ENCODE measurements around the gene BCL2L11. TPM values are rescaled to one million over a fixed set of nuclear protein-coding genes. Genes with fewer than 3 reads are reported as not detected.

BCL2L11 gene
- total and polyA plus RNA-seq, 10 of the 15 experiments (the other 5 are each of a cell fraction or from before 2014, with no cell fraction given): 0.29 to 10.1 (median 1.1) TPM

DNA sequence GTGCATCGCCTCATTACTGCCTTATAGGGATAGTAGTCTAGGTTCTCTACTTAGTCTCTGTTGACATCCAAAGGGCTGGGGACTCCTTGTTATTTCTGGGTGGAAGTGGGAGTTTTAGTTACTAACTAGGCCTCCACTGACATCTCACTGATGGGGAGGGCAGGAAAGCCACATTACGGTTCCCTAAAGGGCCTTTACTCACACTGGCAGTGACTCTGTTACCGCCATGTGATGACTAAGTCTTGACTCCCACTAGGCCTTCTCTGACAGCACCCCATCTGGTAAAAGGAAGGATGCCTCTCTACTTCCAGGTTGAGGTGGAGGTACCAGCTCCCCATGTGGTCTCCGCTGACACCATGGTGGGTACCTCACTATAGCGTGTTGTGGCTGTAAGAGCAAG lies 14.0 kb upstream of the BCL2L11 start:
- FAIRE-seq (no peak), ATAC-seq (no peak), DNase-seq (ENCODE audit: low read depth, low spot score) (no peak)
- no peaks in the 10 kb centered on the region for H3K36me3 ChIP-seq (ENCODE audit: control insufficient read depth in 2 of 2, insufficient read depth in 2 of 2, low read length in 1 of 2)
- H3K4me2 ChIP-seq (ENCODE audit: control insufficient read depth, insufficient read depth): no peak overlapping the region
- ChIA-PET SMC1A (ENCODE audit: uncharacterized antibody, unreplicated experiment) (no interaction called here), CTCF (no interaction called here), RAD21 (ENCODE audit: unreplicated experiment) (no interaction called here), POLR2A (no interaction called here)
- H3K9ac ChIP-seq (ENCODE audit: control insufficient read depth, insufficient read depth, low read length): no peak overlapping the region
- 0 out of 2 replicates have a peak, but pooled peaks cover 3% of the 10 kb centered on the region for H4K20me1 ChIP-seq (ENCODE audit: control insufficient read depth, insufficient read depth)
- H3K4me1 ChIP-seq (ENCODE audit: control insufficient read depth, insufficient read depth, low read length): no peaks in the 10 kb centered on the region
- TF ChIP-seq PAX5 (IDR thresholded peaks at IDR 0.05; ENCODE audit: borderline replicate concordance, low read depth, low read length) (no peak), SMARCA5 (IDR thresholded peaks at IDR 0.05) (no peak), SIN3A (IDR thresholded peaks at IDR 0.05; ENCODE audit: low read depth, low read length) (no peak), ETV6 (conservative IDR thresholded peaks at IDR 0.05 in 1 of 2, IDR thresholded peaks at IDR 0.05 in 1 of 2; ENCODE audit: borderline replicate concordance in 1 of 2, low read depth in 1 of 2) (no peak), HDAC2 (IDR thresholded peaks at IDR 0.05) (no peak), KAT2A (conservative IDR thresholded peaks at IDR 0.05; ENCODE audit: control insufficient read depth, low read depth, low read length) (no peak), CHD2 (IDR thresholded peaks at IDR 0.05; ENCODE audit: borderline replicate concordance, low read depth, low read length) (no peak), PML (IDR thresholded peaks at IDR 0.05; ENCODE audit: low read length) (no peak)
- TF ChIP-seq, protein P1, sequence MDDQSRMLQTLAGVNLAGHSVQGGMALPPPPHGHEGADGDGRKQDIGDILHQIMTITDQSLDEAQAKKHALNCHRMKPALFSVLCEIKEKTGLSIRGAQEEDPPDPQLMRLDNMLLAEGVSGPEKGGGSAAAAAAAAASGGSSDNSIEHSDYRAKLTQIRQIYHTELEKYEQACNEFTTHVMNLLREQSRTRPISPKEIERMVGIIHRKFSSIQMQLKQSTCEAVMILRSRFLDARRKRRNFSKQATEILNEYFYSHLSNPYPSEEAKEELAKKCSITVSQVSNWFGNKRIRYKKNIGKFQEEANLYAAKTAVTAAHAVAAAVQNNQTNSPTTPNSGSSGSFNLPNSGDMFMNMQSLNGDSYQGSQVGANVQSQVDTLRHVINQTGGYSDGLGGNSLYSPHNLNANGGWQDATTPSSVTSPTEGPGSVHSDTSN (IDR thresholded peaks at IDR 0.05; ENCODE audit: insufficient replicate concordance, low read depth, low read length): no peak
- peaks cover 0 to 5% of the 10 kb centered on the region in 2 experiments; a peak in 3 of 4 replicates for H3K27me3 ChIP-seq (replicated peaks in 1 of 2; ENCODE audit: control insufficient read depth in 2 of 2, insufficient read depth in 2 of 2, low read length in 1 of 2)
- intact Hi-C loops (cut with micrococcal nuclease; ENCODE audit: unreplicated experiment) (no loop called here), in situ Hi-C loops (cut with MboI) (no loop called here)
- H3K4me3 ChIP-seq: no peak overlapping the region
- no peaks in the 10 kb centered on the region for H3K79me2 ChIP-seq (ENCODE audit: control insufficient read depth, insufficient read depth, low read length)
- WGBS (ENCODE audit: insufficient coverage, insufficient replicate concordance, low lambda C conversion rate, missing lambda C conversion rate): 91% methylated on average over 5 of the region's 5 CpGs
- H3K9me3 ChIP-seq (replicated peaks; ENCODE audit: control insufficient read depth, insufficient read depth, low read length): no peaks in the 10 kb centered on the region; the same call in 2 of the 3 replicates
- no peak overlapping the region for H2AFZ ChIP-seq (ENCODE audit: control insufficient read depth, low read depth, low read length)
- BruUV-seq (replicated peaks): no TSS peak
- H3K27ac ChIP-seq (ENCODE audit: control insufficient read depth, insufficient read depth): no peak overlapping the region

Measured in GM12878 (cell line).